Activated T-helper 1 cell treated with Interleukin-2 at 50 U/mL for 16 hours (primary cell): ENCODE results near the gene SELENOO.

ENCODE experiments used
- DNase-seq: peaks from one replicate; pipeline ENCODE4 v3.0.0-alpha.2; 2020; ENCODE audit warnings: low read depth

SELENOO gene

GRCh38 chr22:50255099-50255498, 54.3 kb downstream of the SELENOO start:
- DNase-seq: no peak

GRCh38 chr22:50255607-50256006, 54.8 kb downstream of the SELENOO start:
- DNase-seq: no peak

DNA sequence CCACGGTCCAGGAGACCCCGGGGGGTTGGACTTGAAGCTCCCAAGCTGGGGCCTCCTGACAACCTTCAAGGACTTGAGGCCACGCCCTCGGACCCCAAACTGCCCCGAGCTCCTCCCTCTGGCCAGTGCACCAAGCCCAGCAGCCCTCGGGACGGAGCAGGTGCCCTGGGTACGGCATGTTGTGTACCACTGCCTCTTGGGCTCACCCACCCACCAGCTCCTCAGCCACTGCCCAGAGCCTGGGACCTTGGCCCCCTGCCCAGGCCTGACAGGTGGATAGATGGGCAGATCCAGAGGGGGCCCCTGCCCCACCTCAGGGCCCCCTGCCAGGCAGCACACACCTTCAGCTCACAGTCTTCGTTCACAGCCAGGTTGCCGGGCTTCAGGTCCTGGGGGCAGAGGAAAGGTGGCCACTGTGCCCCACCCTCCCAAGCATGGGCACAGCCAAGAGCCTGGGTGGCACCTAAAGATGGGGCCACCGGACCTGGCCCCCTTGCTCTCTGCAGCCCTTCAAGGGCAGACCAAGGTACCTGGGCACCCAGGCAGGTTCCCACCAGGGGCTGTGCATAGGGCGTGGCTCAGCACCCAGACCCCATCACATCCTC, 55.5 kb downstream of the SELENOO start:
- DNase-seq: no peak

DNA sequence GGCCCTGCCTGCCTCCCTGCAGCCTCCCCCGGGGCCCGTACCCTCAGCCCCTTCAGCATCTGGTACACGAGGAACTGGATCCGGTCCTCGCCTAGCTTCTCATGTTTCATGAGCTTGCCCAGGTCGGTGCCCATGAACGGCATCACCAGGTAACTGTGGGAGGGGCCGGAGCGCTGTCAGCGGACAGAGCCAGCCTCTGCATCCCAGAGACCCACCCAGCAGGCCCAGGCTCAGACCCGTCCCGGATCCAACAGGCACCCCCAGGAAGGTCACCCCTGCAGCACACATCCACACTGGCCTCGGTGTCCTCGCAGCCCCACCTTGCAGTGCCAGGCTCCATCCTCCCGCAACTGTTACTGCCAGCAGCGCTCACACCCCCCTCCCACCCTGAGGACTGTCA, 56.2 kb downstream of the SELENOO start:
- DNase-seq: no peak

GRCh38 chr22:50257451-50258360, 56.9 kb downstream of the SELENOO start:
- DNase-seq: no peak

DNA sequence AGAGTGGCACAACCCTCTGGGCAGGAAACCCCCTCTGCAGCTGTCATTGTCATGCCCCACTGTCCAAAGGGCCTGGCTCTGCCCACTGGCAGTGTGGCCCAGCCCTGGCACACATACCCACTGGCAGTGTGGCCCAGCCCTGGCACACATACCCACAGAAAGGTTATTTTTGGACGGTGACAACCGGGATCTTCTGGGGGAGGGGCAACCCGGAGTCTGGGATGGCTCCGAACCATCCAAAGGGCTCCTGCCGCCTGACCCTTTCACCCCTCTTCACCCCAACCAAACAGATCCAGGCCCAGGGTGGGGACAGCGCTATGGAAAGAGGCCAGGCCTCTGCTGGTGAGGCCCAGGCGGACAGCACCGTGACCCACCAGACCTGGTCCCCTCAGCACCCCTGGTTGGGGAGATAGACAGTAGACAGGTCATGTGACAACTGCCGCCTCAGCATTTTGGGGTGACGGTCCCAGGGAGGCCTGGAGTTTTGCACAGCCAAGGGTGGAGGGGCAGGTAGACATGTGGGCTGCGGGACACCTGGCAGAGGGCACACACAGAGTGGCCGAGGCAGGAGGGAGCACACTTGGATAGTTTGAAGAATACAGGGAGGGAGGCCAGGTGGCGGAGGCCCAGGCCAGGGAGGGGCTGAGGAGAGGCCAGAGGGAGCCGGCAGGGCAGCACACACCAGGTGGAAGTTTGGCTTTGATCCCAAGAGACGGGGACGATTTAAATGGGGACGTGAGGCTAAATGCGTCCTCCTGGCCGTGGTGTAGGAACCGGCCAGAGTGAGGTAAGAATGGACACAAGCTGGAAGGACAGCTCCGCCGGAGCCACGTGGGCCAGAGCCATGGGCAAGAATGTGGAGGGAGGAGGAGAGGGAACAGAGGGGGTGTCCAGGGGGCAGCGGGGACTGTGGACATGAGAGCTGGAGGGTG, 57.8 kb downstream of the SELENOO start:
- no peak for DNase-seq

GRCh38 chr22:50259302-50259701, 58.5 kb downstream of the SELENOO start:
- no peak for DNase-seq

GRCh38 chr22:50260434-50260800, 59.6 kb downstream of the SELENOO start:
- no peak for DNase-seq

GRCh38 chr22:50260801-50261614, 60.2 kb downstream of the SELENOO start:
- no peak for DNase-seq

DNA sequence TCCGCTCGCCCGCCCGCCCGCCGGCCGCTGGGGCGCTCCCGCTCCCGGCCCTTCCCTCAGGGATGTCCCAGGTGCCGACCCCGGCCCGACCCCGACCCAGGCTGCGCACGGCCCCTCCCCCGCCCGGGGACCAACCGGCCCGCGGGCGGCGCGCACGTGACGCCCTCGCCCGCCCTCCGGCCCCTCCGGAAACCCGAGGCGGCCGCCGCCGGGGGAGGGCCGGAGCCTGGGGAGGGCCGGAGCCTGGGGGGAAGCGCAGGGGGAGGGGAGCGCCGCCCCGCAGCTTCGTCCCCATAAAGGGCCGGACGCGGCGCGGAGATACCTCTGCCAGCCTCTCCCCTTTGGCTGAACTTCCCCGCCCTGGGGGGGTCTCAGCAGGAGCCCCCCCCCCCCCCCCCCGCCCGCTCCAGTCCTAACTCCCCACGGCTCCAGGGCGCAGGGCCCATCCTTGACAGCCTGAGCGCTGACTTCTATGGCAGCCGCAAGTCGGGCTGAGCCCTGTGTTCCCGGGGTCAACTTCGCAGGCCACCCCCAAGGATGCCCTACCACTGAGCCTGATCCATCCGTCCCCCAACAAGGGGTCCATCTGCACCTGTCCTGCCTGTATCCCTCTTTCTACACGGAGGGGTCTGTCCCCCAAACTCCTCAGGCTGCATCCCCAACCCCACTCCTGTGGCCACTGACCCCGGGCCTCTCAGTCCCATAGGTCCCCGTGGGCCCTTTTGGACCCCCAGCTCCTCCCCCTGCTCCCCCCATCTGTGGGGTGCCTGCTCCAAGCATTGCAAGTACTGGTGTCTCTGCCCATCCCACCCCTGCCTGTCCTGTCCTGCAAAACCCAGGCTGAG, 61.0 kb downstream of the SELENOO start, which contains the start of gene MAPK12:
MAPK12 (minus strand) TSS at position 69 of the 845 bp plus-strand sequence. CDS start 174 bp downstream, outside the sequence.
- DNase-seq: no peak

DNA sequence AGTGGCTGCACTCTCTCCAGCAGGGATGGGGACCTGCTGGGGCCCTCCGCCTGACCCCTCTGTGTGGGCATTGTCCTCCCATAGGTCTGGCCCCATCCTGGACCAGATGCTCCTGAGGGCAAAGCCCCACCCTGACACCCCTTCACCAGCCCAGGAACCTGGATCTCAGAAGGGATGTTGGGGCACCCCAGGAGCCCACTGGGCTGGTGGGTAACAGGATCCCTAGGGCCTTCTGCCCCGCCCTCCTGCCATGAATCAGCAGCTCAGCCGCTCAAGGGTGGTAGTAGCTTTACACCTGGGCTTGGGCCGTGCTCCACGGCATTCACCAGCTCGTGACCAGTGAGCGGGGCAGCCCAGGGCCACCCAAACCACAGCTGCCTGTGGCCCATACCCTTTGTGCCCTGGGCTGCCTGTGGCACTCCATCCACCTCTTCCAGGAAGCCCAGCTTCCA, 61.7 kb downstream of the SELENOO start:
- DNase-seq: no peak

GRCh38 chr22:50262973-50263617, 62.3 kb downstream of the SELENOO start:
- DNase-seq: no peak

GRCh38 chr22:50264104-50264745, 63.4 kb downstream of the SELENOO start:
- DNase-seq: no peak

DNA sequence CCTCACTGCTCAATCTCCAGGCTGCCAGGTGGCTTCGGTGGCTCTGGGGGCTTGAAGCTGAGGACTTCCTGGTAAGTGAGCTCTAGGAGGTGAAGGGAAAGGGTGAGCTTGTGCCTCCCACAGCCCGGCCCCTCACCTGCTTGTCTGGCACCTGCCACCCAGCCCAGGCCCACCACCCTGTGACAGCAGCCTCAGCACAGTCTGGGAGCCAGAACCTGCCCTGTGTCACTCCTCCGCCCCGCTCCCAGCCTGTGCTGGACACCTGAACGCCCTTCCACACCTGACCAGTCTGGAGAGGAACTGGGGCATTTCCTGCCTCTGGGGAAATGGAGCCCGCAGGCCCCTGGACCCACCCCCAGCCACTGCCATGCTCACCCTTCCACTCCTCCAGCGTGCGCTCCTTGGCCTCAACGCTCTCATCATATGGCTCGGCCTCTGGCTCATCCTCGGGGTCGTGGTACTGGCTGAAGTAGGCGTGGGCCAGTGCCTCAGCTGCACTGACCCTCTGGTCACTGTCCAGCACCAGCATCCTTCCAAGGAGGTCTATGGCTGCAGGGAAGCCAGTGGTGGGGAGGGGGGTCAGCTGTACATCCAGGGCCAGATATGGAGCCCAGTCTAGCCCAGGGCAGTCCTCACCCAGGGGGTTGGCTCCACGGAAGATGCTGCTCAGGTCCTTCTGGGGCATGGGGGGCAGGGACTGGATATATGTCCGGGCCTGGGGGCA, 64.3 kb downstream of the SELENOO start:
- DNase-seq: no peak

- DNase-seq: no peak
These were observed 66.2 kb downstream of the SELENOO start for GRCh38 chr22:50266994-50267393.
